ENCODE data around the gene TFEC.

- TF ChIP-seq CTCF (IDR thresholded peaks at IDR 0.05; ENCODE audit: insufficient read depth, low read length, poor library complexity, severe bottlenecking) (no peak), EZH2phosphoT487 (conservative IDR thresholded peaks at IDR 0.05; ENCODE audit: low read length) (no peak)
Observed at GRCh38 chr7:115965236-115965635, 65.3 kb downstream of the TFEC start.

All from SU-DHL-6 (cell line).